Mesenchymal stem cell (in vitro differentiated cells and primary cell): ENCODE measurements around the gene TMEM164.
A peak's percentile ranks its signal among the peaks of the same experiment; 100 is the strongest.

ENCODE experiments used
- DNase-seq: peaks from one replicate; pipeline ENCODE4 v3.0.0-alpha.2; 2013
- H2AFZ ChIP-seq: one replicate; pipeline ENCODE4 v1.6.1; 2013; ENCODE audit warnings: low read depth, mild to moderate bottlenecking, control low read depth, inconsistent platforms, low read length, moderate library complexity
- H2AK5ac ChIP-seq: 2 replicates; pipeline ENCODE4 v1.6.1; 2013; ENCODE audit warnings: low read length, moderate library complexity, mild to moderate bottlenecking, inconsistent platforms; ENCODE audit not compliant: severe bottlenecking
- H2BK120ac ChIP-seq: one replicate; pipeline ENCODE4 v1.6.1; 2013; ENCODE audit warnings: low read depth, mild to moderate bottlenecking, inconsistent platforms, low read length, moderate library complexity
- H2BK12ac ChIP-seq, 2 experiments: one replicate each; pipeline ENCODE4 v1.6.1; 2013; ENCODE audit warnings: inconsistent platforms in 2 of 2, low read length in 2 of 2, mild to moderate bottlenecking in 2 of 2, moderate library complexity in 2 of 2, control low read depth in 1 of 2
- H2BK15ac ChIP-seq: one replicate; pipeline ENCODE4 v1.6.1; 2013; ENCODE audit warnings: mild to moderate bottlenecking, low read depth, inconsistent platforms; ENCODE audit not compliant: poor library complexity, severe bottlenecking
- H2BK5ac ChIP-seq: 2 replicates; pipeline ENCODE4 v1.6.1; 2013; ENCODE audit warnings: low read depth, mild to moderate bottlenecking, low read length, control low read depth, inconsistent platforms; ENCODE audit not compliant: poor library complexity, severe bottlenecking
- H3K14ac ChIP-seq, 2 experiments: one replicate each; pipeline ENCODE4 v1.6.1; 2013; ENCODE audit warnings: inconsistent platforms in 2 of 2, low read length in 2 of 2, control low read depth in 1 of 2, mild to moderate bottlenecking in 1 of 2, moderate library complexity in 1 of 2
- H3K18ac ChIP-seq, 2 experiments: one replicate each; pipeline ENCODE4 v1.6.1; 2013; ENCODE audit warnings: inconsistent platforms in 2 of 2, low read length in 2 of 2, control low read depth in 1 of 2, low read depth in 1 of 2, mild to moderate bottlenecking in 1 of 2
- H3K23ac ChIP-seq, 2 experiments: one replicate each; pipeline ENCODE4 v1.6.1; 2013; ENCODE audit warnings: inconsistent platforms in 2 of 2, low read length in 2 of 2, mild to moderate bottlenecking in 2 of 2, moderate library complexity in 2 of 2, control low read depth in 1 of 2
- H3K27ac ChIP-seq: 2 replicates; pipeline ENCODE4 v1.5.1; 2013; ENCODE audit warnings: mild to moderate bottlenecking, moderate library complexity, low read length, control low read depth, inconsistent platforms; ENCODE audit not compliant: poor library complexity, severe bottlenecking
- H3K27me3 ChIP-seq, 2 experiments: 2 replicates each; pipeline versions ENCODE4 v1.6.1 to v1.7.0; 2013; ENCODE audit warnings: low read length in 2 of 2, mild to moderate bottlenecking in 2 of 2, moderate library complexity in 2 of 2, control low read depth in 1 of 2, inconsistent platforms in 1 of 2; ENCODE audit not compliant: control insufficient read depth in 1 of 2, insufficient read depth in 1 of 2
- H3K36me3 ChIP-seq, 2 experiments: 2 replicates each; pipeline versions ENCODE4 v1.6.1 to v1.7.0; 2013; ENCODE audit warnings: low read length in 2 of 2, control low read depth in 1 of 2, inconsistent platforms in 1 of 2, low read depth in 1 of 2, mild to moderate bottlenecking in 1 of 2; ENCODE audit not compliant: insufficient read depth in 2 of 2, control insufficient read depth in 1 of 2
- H3K4ac ChIP-seq, 2 experiments: one replicate each; pipeline ENCODE4 v1.6.1; 2013; ENCODE audit warnings: inconsistent platforms in 2 of 2, low read length in 2 of 2, mild to moderate bottlenecking in 2 of 2, moderate library complexity in 2 of 2, control low read depth in 1 of 2, low read depth in 1 of 2
- H3K4me1 ChIP-seq: 2 replicates; pipeline ENCODE4 v1.6.1; 2013; ENCODE audit warnings: low read depth, low read length, control low read depth; ENCODE audit not compliant: control insufficient read depth, insufficient read depth
- H3K4me2 ChIP-seq: 2 replicates; pipeline ENCODE4 v1.6.1; 2013; ENCODE audit warnings: low read length, mild to moderate bottlenecking, inconsistent platforms; ENCODE audit not compliant: poor library complexity, severe bottlenecking
- H3K4me3 ChIP-seq, 2 experiments: 2 replicates each; pipeline versions ENCODE4 v1.5.1 to v1.7.0; 2013; ENCODE audit warnings: low read length in 2 of 2, mild to moderate bottlenecking in 2 of 2, control low read depth in 1 of 2, low read depth in 1 of 2; ENCODE audit not compliant: insufficient read depth in 1 of 2
- H3K79me1 ChIP-seq: replicated peaks from 2 replicates; pipeline ENCODE4 v1.6.1; 2013; ENCODE audit warnings: mild to moderate bottlenecking, control low read depth, low read length, inconsistent platforms; ENCODE audit not compliant: poor library complexity, severe bottlenecking
- H3K9ac ChIP-seq: 2 replicates; pipeline ENCODE4 v1.7.0; 2013; ENCODE audit warnings: mild to moderate bottlenecking, low read length, moderate library complexity
- H3K9me3 ChIP-seq: 2 replicates; pipeline ENCODE4 v1.7.0; 2013; ENCODE audit warnings: mild to moderate bottlenecking, low read length; ENCODE audit not compliant: control insufficient read depth
- H4K8ac ChIP-seq: one replicate; pipeline ENCODE4 v1.6.1; 2013; ENCODE audit warnings: inconsistent platforms, mild to moderate bottlenecking, low read length, moderate library complexity
- H4K91ac ChIP-seq: one replicate; pipeline ENCODE4 v1.6.1; 2013; ENCODE audit warnings: mild to moderate bottlenecking, low read length, inconsistent platforms
- WGBS: methylation state at CpG from one replicate; pipeline ENCODE4 v1.1.7; 2013; ENCODE audit warnings: mixed read lengths; 5-methylcytosine and 5-hydroxymethylcytosine counted together

TMEM164 gene

DNA sequence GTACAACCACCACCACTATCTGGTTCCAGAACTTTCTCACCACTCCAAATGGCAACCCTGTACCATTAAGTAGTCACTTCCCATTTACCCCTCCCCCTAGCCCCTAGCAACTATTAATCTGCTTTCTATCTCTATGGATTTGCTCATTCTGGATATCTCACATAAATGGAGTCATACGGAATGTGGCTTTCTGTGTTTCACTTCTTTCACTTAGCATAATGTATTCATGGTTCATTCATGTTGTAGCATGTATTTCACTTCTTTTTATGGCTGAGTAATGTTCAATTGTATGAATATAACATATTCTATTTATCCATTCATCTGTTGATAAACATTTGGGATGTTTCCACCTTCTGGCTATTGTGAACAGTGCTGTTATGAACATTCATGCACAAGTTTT, 210.3 kb downstream of the TMEM164 start:
- H3K23ac ChIP-seq = no peak overlapping the region
- peaks cover 0 to 8% of the 10 kb centered on the region in 2 experiments for H3K27me3 ChIP-seq
- H2BK120ac ChIP-seq = no peak overlapping the region
- H2AK5ac ChIP-seq = no peak overlapping the region
- no CpG with 5 or more reads among the region's 1 CpG for WGBS
- H3K4me2 ChIP-seq = no peak overlapping the region
- H3K4me3 ChIP-seq = no peak overlapping the region
- H3K27ac ChIP-seq = no peak overlapping the region
- no peak overlapping the region for H2BK5ac ChIP-seq
- no peak overlapping the region for H3K4ac ChIP-seq
- H3K18ac ChIP-seq = no peak overlapping the region
- H4K8ac ChIP-seq = no peak overlapping the region
- no peak overlapping the region for H2BK15ac ChIP-seq
- no peak overlapping the region for H2BK12ac ChIP-seq
- no peak overlapping the region for H2AFZ ChIP-seq
- H3K9me3 ChIP-seq = no peaks in the 10 kb centered on the region
- H3K14ac ChIP-seq = no peak overlapping the region
- DNase-seq = no peak
- H3K9ac ChIP-seq = no peak overlapping the region
- H3K4me1 ChIP-seq = no peaks in the 10 kb centered on the region
- H3K79me1 ChIP-seq = peaks cover 1% of the 10 kb centered on the region
- H4K91ac ChIP-seq = no peak overlapping the region
- H3K36me3 ChIP-seq = peaks cover 0 to 6% of the 10 kb centered on the region in 2 experiments

DNA sequence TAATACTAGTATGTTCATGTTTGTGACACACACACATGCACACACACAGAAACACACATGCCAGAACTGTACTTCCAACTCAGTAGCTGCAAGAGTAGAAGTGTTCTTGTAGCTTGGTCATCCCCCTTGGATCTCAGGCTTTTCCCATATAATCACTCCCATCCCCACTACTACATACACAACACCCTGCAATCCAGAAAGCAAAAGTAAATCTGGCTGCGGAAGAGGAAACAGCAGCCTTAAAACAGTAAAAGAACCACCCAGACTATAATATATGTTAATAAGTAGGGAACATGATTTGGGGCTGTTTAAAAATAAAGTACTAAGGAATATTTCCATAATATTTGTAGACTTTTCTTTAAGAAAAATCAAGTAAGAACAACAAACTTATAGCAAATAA, 211.8 kb downstream of the TMEM164 start:
- DNase-seq = no peak
- Histone ChIP-seq H3K14ac (no peak overlapping the region), H3K18ac (peak overlapping the region in 1 of 2 experiments; percentile 33), H3K23ac (no peak overlapping the region), H4K8ac (no peak overlapping the region), H4K91ac (no peak overlapping the region), H2BK5ac (no peak overlapping the region), H2BK15ac (no peak overlapping the region), H3K4me1 (no peaks in the 10 kb centered on the region), H3K9me3 (no peaks in the 10 kb centered on the region), H2BK12ac (peak overlapping the region in 1 of 2 experiments; percentile 31), H3K4me2 (no peak overlapping the region), H2AFZ (no peak overlapping the region), H3K27ac (peak overlapping the region; percentile 79), H3K4ac (no peak overlapping the region), H2AK5ac (no peak overlapping the region), H3K27me3 (peaks cover 0 to 7% of the 10 kb centered on the region in 2 experiments), H3K36me3 (peaks cover 0 to 6% of the 10 kb centered on the region in 2 experiments), H2BK120ac (no peak overlapping the region), H3K79me1 (peaks cover 1% of the 10 kb centered on the region), H3K4me3 (no peak overlapping the region), H3K9ac (no peak overlapping the region)
- WGBS = no CpG with 5 or more reads among the region's 1 CpG

DNA sequence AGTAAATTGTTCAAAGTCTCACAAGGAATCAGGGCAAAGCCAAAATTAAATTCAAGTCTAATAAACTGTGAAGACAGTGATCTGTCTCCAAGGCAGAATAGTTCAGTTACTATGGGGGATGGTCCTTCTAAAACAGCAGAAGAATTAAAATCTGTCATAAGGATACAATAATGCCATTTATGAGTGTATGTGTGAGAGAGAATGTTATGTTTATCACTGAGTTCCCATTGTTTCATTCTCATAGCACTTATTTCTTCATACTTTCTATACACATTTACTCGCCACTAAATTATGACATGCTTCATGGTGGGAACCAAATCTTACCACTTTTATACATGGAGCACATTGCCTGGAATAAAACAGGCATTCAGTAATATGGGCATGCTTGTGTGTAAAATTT, 212.5 kb downstream of the TMEM164 start:
- no peak overlapping the region for H3K4me2 ChIP-seq
- H4K91ac ChIP-seq = no peak overlapping the region
- no peak overlapping the region for H2AK5ac ChIP-seq
- H4K8ac ChIP-seq = no peak overlapping the region
- H3K9ac ChIP-seq = no peak overlapping the region
- H3K14ac ChIP-seq = no peak overlapping the region
- no peak overlapping the region for H3K4me3 ChIP-seq
- DNase-seq = no peak
- no CpG with 5 or more reads among the region's 1 CpG for WGBS
- no peak overlapping the region for H3K23ac ChIP-seq
- H3K36me3 ChIP-seq = peaks cover 0 to 6% of the 10 kb centered on the region in 2 experiments
- H3K27ac ChIP-seq = peak overlapping the region; percentile 95
- no peak overlapping the region for H2BK12ac ChIP-seq
- no peak overlapping the region for H2BK5ac ChIP-seq
- H3K27me3 ChIP-seq = no peaks in the 10 kb centered on the region
- H2BK120ac ChIP-seq = no peak overlapping the region
- H2AFZ ChIP-seq = no peak overlapping the region
- H3K79me1 ChIP-seq = peaks cover 1% of the 10 kb centered on the region
- no peaks in the 10 kb centered on the region for H3K9me3 ChIP-seq
- no peak overlapping the region for H3K18ac ChIP-seq
- no peak overlapping the region for H2BK15ac ChIP-seq
- no peak overlapping the region for H3K4ac ChIP-seq
- H3K4me1 ChIP-seq = no peaks in the 10 kb centered on the region

DNA sequence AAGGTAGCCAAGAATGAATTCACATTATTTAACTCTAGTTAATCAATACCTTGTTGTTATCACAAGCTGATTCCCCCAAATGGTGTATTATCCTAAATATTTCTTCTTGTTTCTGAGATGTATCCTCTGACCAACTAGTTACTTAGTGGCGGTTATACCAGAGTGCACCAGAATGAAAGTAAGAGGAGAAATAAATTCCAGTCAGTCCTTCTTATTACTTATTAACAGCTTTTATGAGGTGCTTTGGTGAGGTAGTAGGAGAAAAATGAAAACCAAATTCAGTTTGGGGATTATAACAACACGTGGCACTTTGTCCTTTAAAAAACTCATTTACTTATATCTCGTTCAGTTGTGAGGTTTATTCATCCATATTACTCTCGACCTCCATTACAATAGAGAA, 213.1 kb downstream of the TMEM164 start:
- no peak overlapping the region for H3K4ac ChIP-seq
- H2AK5ac ChIP-seq = no peak overlapping the region
- H2BK15ac ChIP-seq = no peak overlapping the region
- no peak overlapping the region for H3K23ac ChIP-seq
- no peak overlapping the region for H2AFZ ChIP-seq
- no peak overlapping the region for H3K14ac ChIP-seq
- H3K4me1 ChIP-seq = no peaks in the 10 kb centered on the region
- no peaks in the 10 kb centered on the region for H3K9me3 ChIP-seq
- H2BK120ac ChIP-seq = no peak overlapping the region
- H4K8ac ChIP-seq = no peak overlapping the region
- no peak overlapping the region for H4K91ac ChIP-seq
- 95% methylated on average over 2 of the region's 4 CpGs for WGBS
- peak overlapping the region; percentile 96 for H3K27ac ChIP-seq
- no peak overlapping the region for H2BK12ac ChIP-seq
- no peak overlapping the region for H3K18ac ChIP-seq
- peaks cover 1% of the 10 kb centered on the region for H3K79me1 ChIP-seq
- H3K4me3 ChIP-seq = no peak overlapping the region
- H3K4me2 ChIP-seq = no peak overlapping the region
- DNase-seq = no peak
- no peaks in the 10 kb centered on the region for H3K27me3 ChIP-seq
- H3K9ac ChIP-seq = no peak overlapping the region
- no peak overlapping the region for H2BK5ac ChIP-seq
- peaks cover 0 to 6% of the 10 kb centered on the region in 2 experiments for H3K36me3 ChIP-seq
